ENCODE measurements around the gene DEUP1.
"Not testable (repeated sequence)": the region's sequence is repeated elsewhere in the genome, so short reads cannot be mapped to it uniquely, and the experiment has no call there.

Gene DEUP1

DNA sequence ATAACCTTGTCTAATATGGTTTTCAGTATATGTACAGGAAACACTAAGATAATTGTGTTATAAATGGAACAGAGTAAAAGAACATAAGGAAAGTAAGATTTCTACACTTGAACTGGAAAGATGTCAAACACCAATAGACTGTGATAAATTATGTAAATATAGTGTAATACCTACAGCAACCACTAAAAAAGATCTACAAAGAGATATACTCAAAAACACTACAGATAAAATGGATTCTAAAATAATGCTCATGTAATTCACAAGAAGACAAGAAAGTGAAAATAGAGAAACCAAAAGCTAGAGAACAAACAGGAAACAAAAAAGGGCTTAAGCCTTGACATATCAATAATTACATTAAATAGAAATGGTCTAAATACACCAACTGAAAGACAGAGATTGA lies 30.9 kb downstream of the DEUP1 start:
- no peak for DNase-seq (ENCODE audit: low spot score)

DNA sequence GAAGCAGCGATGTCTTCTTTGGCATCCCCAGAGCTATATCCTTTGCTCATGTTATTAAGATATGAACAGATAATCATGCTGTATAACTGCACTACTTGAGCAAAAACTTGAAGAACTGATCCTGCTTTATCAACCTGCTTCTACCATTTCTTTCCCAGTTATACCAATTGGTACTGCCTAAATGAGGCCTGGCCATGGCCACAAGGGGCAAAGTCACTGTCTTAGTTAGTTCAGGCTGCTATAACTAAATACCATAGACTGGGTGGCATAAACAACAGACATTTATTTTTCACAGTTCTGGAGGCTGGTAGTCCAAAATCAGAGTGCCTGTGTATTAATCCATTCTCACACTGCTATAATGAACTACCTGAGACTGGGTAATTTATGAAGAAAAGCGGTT lies 37.5 kb downstream of the DEUP1 start:
- DNase-seq (ENCODE audit: low spot score), result no peak

DNA sequence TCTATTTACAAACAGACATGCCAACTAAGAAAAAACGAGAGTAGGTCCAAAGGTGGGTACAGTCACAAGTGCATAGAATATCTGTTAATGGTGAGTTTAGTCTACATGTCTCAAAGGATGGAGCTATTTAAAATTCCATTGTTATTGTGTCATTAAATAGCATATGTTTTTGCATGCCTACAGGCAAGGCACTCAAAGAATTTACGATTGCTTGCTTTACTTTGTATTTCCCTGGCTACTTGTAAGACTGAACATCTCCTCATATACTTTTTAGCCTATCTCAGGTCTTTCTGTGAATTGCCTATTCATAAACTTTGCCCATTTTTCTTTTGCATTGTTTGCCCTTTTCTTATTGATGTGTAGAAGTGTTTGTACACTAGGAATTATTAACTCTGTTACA lies 39.7 kb downstream of the DEUP1 start:
- no peak for DNase-seq (ENCODE audit: low spot score)

DNA sequence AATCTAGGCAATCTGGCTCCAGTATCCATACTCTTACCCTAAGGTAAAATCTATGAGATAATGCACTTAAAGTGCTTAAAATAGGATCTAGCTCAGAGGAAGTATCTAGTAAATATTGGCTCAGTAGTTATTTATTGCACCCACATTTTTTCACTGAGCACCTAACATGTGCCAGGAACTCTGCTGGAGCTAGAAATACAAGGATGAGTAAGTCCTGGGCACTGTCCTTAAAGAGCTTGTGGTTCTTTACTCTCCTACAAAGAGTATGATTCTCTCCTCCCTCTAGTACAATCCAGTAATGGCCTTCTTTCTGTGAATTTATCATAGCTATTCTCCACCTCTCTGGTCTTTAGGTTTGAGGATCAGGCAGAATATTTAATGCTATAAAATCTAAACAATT lies 59.2 kb downstream of the DEUP1 start:
- DNase-seq (ENCODE audit: low spot score), result no peak

DNA sequence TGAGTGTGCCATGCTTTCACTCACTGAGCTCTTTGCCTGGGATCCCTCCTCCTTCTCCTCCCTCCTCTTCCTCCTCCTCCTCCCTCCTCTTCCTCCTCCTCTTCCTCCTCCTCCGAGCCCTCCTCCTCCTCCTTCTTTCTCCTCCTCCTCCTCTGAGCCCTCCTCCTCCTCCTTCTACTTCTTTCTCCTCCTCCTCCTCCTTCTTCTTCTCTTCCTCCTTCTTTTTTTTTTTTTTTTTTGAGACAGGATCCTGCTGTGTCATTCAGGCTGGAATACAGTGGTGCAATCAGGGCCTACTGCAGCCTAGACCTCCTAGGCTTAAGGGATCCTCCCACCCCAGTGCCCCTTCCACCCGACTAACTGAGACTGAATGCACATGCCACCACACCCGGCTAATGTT lies 62.3 kb downstream of the DEUP1 start:
- DNase-seq (ENCODE audit: low spot score), result no peak

DNA sequence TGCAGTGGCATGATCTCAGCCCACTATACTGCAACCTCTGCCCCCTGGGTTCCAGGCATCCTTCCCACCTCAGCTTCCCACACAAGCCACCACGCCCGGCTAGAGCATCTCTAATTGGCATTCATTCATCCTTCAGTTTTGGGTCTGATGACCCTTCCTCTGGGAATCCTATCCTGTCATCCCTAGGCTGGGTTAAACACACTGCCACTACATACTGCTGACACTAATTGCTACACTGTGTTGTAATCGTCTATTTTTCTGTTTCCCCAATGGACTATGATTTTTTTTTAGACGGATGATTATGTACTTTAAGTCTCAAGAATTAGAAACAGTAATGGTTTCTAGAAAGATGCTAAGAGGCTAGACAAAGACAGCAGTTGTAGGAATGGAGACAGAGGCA lies 62.8 kb downstream of the DEUP1 start:
- no peak for DNase-seq (ENCODE audit: low spot score)

DNA sequence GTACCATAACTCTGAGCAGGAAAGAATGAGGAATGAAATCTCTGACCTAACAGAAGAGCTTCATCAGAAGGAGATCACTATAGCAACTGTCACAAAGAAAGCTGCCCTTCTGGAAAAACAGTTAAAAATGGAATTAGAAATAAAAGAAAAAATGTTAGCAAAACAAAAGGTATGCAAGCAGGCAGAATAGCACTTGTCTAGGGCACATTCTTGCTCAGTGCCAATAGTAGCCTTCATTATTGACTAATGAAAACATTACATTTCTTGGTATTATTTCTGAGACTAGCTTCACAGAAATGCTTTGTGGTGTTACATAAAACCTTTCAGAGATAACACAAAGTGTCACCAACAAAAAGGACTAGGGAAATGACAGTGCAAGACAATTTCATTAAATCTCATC lies 63.9 kb downstream of the DEUP1 start:
- DNase-seq (ENCODE audit: low spot score), result no peak

DNA sequence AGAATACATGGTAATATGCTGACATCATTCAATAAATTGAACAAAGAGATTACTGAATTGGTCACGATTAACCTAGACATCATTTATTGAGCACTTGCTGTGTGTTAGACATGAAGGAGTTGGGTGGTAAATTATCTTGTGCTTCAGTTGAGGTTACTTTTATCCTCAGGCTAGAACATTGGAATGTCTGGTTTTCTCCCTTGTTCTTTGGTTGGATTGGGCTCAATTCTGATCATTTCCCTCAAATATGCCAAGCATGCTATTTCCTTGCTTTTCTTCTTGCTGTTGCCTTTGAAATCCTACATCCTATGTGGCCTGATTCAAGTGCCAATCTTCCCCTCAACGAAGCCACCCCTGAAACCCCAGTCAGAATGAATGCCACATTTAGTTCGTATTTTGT lies 65.8 kb downstream of the DEUP1 start:
- no peak for DNase-seq (ENCODE audit: low spot score)

DNA sequence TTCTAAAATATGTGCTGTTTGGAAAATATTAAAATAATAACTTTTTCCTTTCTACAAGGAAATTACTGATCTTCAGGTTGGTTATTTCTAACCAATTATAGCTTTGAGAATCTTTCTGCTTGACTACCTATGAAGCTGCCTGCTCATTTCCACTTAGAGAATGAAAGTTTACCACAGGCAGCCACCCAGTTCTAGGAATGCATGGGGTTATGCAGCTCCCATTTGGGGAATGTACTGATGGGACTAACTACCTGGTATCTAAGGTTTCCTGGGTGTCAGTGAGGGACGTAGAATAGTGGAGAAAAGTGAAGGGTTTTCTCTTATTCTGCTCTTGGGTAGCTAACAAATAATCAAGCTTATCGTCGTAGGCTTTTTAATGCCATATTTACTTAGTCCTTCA lies 73.4 kb downstream of the DEUP1 start:
- DNase-seq (ENCODE audit: low spot score), result no peak

DNA sequence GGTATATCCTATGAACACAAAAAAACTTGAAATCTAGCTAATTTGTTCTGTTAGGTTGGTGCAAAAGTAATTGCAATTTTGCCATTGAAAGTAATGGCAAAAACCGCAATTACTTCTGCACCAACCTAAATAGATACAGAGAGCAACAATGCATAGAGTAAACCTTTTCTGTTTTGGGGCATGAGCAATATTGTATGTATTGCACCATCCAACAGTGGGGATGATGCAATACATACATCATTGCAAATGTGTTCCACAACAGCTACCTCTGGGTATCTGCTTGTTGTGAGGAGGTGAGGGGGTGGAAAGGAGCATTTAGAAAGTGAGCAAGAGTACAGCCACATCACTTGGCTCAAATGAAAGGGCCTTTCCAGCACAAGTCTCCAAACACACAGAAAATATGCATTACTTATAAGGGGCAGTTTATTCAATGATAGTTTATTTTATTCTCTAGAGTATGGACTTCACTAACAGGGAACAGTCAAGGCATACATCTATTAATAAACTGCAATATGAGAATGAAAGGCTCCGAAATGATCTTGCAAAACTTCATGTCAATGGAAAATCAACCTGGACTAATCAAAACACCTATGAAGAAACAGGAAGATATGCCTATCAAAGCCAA lies 77.3 kb downstream of the DEUP1 start:
- no peak for DNase-seq (ENCODE audit: low spot score)

DNA sequence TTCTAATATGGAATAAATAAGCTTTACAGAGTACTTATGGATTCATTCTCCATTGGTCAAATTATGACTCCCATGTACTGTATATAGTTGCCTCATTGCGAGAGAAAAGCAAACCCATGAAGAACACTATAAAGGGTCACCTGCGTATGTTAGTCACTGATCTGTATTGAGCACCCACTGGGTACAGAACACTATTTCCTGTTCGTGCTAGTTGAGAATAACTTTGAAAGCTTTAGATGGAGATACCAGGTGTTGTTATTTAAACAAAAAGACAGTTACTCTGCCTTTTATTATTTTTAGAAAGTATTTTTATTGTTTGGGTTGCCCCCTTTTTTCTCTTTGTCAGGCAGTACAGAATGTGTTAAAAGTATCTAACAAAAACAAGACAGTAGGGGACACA lies 79.9 kb downstream of the DEUP1 start:
- no peak for DNase-seq (ENCODE audit: low spot score)

DNA sequence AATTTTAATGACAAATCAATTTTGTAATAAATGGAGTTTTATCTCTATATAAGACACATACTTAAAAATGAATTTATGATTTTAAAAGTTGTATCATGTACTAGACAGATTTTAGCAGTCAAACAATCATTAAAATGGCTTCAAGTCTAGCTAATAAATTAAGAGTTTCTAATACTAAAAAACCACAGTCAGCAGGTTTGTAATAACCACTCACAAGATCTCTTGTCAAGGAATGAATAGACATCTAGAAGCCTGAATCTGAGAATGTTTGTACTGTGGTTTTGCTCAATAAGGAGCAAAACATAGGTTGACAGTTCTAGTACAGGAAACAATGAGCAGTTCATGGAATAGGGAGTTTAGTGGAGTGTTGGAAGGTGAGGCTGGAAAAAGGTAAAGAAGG lies 81.2 kb downstream of the DEUP1 start:
- DNase-seq (ENCODE audit: low spot score), result no peak

DNA sequence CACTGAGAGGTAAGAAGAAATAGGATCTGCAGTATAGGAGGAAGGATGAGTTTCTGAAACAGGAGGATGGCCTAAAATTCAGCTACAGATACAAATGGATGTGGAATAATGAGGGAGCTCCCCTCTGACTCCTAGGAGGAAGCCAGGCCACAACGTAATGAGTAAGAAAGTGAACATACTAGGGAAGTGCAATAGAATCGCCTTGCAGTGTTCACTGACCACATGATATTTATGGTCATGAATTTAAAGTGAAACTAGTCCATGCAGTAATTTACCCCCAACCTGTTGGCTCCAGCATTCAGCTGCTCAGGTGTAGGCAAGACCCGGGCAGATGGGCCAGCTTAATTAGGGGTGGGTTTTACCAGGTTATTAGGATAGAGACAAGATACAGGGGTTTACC lies 101.7 kb downstream of the DEUP1 start:
- DNase-seq (ENCODE audit: low spot score), result no peak

DNA sequence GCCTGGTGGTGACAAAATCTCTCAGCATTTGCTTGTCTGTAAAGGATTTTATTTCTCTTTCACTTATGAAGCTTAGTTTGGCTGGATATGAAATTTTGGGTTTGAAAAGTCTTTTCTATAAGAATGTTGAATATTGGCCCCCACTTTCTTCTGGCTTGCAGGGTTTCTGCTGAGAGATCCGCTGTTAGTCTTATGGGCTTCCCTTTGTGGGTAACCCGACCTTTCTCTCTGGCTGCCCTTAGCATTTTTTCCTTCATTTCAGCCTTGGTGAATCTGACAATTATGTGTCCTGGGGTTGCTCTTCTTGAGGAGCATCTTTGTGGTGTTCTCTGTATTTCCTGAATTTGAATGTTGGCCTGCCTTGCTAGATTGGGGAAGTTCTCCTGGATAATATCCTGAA lies 112.7 kb downstream of the DEUP1 start:
- not testable (repeated sequence) for DNase-seq (ENCODE audit: low spot score)

DNA sequence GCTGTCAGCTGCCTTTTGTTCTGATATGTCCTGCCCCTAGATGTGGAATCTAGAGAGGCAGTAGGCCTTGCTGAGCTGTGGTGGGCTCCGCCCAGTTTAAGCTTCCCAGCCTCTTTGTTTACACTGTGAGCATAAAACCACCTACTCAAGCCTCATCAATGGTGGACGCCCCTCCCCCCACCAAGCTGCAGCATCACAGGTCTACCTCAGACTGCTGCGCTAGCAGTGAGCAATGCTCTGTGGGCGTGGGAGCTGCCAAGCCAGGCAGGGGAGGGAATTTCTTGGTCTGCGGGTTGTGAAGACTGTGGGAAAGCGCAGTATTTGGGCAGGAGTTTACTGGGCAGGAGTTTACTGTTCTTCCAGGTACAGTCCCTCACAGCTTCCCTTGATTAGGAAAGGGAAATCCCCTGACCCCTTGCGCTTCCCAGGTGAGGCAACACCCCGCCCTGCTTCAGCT lies 114.1 kb downstream of the DEUP1 start:
- no peak for DNase-seq (ENCODE audit: low spot score)

DNA sequence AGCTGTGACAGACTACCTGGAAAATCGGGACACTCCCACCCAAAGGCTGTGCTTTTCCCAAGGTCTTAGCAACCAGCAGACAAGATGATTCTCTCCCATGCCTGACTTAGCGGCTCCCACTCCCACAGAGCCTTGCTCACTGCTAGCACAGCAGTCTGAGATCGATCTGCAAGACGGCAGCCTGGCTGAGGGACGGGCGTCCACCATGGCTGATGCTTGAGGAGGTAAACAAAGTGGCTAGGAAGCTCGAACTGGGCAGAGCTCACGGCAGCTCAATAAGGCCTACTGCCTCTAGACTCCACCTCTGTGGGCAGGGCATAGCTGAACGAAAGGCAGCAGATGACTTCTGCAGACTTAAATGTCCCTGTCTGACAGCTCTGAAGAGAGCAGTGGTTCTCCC lies 127.7 kb downstream of the DEUP1 start:
- no peak for DNase-seq (ENCODE audit: low spot score)

DNA sequence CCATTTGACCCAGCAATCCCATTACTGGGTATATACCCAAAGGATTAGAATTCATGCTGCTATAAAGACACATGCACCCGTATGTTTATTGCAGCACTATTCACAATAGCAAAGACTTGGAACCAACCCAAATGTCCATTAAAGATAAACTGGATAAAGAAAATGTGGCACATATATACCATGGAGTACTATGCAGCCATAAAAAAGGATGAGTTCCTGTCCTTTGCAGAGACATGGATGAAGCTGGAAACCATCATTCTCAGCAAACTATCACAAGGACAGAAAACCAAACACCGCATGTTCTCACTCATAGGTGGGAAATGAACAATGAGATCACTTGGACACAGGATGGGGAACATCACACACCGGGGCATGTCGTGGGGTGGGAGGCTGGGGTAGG lies 133.1 kb downstream of the DEUP1 start:
- not testable (repeated sequence) for DNase-seq (ENCODE audit: low spot score)

DNA sequence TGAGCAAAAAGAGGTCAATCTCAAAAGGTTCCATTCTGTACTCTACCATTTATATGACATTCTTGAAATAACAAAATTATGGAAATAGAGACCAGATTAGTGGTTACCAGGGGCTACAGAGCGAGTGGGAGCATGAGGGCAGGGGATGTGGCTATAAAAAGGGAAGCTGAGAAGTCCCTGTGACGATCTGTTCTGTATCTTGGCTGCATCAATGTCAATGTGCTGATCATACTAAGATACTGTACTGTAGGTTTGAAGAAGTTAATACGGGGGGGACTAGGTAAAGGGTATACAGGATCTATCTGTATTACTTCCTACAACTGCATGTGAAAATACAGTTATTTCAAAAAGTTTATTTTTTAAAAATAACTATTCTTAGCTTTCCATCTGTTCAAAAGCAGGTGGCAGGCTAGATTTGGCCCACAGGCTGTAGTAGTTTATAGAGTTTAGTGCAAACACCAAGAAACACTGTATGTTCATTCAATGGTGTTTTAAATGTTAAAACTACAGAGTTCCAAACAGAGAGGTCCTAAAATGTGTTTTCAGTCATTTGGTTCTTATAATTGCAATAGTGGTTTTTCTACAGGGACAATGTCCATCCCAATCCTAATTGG lies 134.5 kb downstream of the DEUP1 start:
- DNase-seq (ENCODE audit: low spot score), result no peak

DNA sequence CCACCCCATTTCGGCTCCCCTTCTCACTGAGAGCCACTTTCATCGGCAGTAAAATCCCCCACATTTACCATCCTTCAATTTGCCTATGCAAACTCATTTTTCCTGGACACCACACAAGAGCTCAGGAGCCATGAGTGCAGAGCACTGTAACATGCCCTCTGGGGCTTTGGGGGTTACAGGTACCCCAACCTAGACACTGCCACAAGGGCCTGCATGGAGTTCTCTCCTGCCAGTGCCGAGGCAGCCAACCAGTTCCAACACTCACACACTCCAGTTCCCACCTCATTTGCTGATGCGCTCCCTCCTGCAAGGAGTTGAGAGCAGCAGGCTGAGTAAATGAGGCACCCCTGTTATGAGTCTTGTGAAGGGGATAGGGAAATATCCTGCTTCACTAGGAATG lies 136.5 kb downstream of the DEUP1 start:
- no peak for DNase-seq (ENCODE audit: low spot score)

DNA sequence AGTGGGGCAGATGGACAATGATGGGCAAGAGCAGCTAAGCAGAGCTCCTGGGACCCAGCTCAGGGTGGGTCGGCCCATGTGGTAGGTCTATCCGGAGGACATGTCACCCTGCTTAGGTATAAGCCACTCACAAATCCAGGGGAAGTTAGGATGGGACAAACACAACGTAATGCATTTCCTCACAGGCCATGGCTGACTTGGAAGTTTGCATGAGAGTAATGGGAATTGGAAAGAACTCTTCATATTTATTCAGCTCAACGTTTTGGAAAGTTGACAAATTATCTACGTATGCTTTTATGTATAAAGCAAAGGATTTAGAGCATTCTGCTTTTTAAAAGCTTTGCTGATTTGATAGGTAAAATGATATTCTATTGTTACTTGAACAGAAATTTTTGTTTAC lies 137.7 kb downstream of the DEUP1 start:
- no peak for DNase-seq (ENCODE audit: low spot score)

DNA sequence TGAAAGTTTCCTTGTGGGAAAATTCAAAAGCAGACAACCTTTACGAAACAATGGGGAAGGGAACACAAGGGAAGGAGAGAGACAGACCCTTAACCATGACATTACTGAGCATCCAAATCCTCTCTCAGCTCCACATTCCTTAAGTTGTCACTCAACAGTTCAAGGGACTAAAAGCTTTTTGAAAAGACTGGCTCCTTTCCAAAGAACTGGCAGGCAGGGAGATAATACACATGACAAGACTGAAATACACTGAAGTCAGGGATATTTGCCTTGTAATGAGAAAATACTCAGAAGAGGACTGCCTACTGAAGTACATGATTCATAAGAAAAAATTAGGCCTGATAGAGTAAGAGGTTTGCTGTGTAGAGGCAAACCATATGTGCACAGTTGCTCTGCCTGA lies 143.6 kb downstream of the DEUP1 start:
- DNase-seq (ENCODE audit: low spot score), result no peak

DNA sequence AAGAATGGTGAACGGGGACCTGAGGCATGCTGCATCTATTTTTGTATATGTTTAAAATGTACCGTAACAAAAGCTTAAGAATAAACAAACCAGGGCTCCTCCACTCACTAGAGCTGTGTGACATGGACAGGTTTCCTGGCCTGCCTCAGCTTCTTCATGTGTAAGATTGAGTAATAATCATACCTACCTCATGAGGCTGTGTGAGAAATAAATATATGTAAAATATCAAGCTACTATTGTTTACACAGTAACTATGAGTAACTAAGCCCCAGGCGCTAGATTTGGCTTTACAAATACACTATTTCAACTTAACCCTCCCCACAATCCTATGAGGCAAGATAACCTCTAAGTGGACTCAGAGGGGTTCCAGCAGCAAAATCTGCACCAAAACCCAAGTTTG lies 146.3 kb downstream of the DEUP1 start:
- no peak for DNase-seq (ENCODE audit: low spot score)

DNA sequence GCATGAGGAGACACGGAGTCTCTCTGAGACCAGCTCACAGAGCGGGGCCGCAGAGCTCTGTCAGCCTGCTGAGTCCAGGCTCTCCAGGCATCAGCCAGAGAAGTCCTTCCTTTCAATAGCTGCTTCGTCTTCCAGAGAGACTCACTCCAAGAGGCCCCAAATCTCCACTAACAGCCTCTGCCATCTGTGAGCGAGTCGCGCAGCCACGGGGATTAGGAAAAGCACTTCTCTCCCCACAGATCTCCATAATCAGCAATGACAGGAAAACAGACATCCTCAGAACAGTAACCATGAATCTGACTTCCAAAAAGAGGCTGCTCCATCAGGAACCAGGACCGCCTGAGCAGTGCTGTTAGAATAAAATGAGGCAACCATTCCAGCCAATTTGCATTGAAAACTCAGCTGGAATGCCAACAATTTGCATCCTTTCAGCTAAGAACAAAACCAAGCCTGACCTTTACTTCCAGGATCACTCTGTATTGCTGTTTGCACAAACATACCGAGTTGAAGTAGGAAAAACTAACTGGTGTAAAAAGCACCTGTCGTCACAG lies 147.2 kb downstream of the DEUP1 start:
- DNase-seq (ENCODE audit: low spot score), result no peak

DNA sequence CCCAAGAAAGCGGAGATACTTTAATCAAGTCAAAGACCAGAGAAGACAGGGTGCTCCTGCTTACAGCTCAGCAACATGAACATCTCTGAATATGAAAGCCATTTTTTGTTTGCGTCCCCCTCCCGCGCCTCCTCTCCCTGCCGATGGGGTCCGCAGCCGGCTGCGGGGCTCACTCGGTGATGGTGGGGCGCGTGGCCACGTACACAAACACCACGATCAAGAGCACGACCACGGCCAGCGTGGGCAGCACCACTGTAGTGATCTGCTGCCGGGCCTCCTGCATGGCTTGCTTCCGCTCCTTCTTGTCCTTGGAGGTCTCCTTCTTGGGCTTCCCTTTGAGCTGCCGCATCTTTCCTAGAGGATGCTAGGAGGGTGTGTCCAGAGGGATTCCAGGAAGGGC lies 148.3 kb downstream of the DEUP1 start:
- DNase-seq (ENCODE audit: low spot score), result no peak

Data from hematopoietic multipotent progenitor cell treated with erythropoietin and hydrocortisone succinate and interleukin-3 and kit ligand, for 17 days (in vitro differentiated cells).